Measurements from ENCODE around the gene MIOX.

Gene MIOX

DNA sequence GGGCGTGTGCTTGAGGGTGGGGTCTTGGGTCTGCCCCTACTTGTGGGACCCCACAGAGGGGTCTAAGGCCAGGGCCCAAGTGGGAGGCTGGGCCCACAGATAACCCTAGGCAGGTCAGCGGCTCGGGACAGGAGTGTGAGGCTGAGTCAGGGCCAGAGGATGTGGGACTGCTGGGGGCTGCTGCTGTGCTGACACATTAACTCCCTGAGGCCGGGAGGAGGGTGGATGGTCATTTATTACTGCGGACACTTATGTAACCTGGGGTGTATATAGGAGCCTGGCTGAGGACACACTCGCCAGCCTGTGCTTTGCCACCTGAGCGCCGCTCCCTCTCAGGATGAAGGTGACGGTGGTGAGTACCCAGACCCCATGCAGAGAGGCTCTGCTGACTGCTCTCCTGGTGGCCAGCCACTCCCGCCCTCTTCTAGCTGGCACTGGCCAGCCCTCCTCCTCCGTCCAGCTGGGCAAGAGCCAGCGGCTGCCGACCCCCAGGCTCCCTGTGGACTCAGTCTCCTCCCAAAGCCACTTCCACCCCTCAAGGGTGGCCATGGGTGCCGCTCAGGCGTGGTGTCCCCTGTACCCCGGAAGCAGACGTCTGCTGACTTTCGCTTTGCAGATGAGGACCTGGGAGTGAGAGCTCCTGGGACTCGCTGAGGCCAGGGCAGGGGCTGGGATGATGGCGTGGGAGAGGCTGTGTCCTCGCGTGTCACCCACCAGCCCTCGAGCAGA lies at the start of gene MIOX:
Gene MIOX (plus strand): TSS at position 299 of the 729 bp plus-strand sequence. CDS start 39 bp downstream, at position 338.
- no peaks in the 10 kb centered on the region for H3K9me3 Mint-ChIP-seq
- peaks cover 7% of the 10 kb centered on the region for H3K4me1 Mint-ChIP-seq (ENCODE audit: low read depth)
- no peaks in the 10 kb centered on the region for H3K27me3 Mint-ChIP-seq
- H3K4me3 Mint-ChIP-seq = no peak within 1 kb of the TSS
- no peaks in the 10 kb centered on the region for H3K36me3 Mint-ChIP-seq (ENCODE audit: low read depth)
- H3K27ac Mint-ChIP-seq = no peak within 1 kb of the TSS

DNA sequence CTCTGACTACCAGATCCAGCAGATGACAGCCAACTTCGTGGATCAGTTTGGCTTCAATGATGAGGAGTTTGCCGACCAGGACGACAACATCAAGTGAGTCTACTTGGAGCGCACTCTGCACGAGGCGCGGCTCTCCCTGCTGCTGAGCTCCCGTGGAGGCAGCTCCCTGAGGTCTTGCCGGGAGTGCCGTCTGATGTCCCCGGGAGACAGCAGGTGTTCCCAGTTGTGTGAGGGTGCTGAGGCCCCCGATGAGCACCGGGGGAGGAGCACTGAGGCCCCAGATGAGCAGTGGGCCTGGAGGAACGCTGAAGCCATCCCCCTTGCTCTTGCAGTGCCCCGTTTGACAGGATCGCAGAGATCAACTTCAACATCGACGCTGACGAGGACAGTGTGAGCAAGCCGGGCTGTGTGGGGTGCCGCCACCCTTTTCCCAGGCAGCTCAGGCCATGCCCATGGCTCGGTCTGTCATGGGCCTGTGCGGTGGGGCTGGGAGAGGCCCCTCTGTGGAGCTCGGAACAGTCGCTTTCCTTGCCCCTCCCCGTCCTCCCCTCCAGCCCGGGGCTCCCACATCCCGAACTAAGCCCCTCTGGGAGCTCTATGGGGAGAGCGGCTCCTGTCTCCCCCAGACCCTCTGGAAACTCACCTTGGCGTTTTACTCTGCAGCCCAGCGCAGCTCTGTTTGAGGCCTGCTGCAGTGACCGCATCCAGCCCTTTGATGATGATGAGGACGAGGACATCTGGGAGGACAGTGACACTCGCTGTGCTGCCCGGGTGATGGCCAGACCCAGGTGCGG lies 49.0 kb upstream of the MIOX start:
- H3K36me3 Mint-ChIP-seq (ENCODE audit: low read depth) = peaks cover 4% of the 10 kb centered on the region
- H3K27ac Mint-ChIP-seq = no peak overlapping the region

GRCh38 chr22:50438305-50439275 lies 48.1 kb upstream of the MIOX start:
- H3K4me3 Mint-ChIP-seq = no peak overlapping the region
- H3K9me3 Mint-ChIP-seq = no peaks in the 10 kb centered on the region
- peaks cover 11% of the 10 kb centered on the region for H3K36me3 Mint-ChIP-seq (ENCODE audit: low read depth)
- H3K27ac Mint-ChIP-seq = no peak overlapping the region
- peaks cover 7% of the 10 kb centered on the region for H3K4me1 Mint-ChIP-seq (ENCODE audit: low read depth)
- H3K27me3 Mint-ChIP-seq = no peaks in the 10 kb centered on the region

More for the DNA sequence above, 49.0 kb upstream of the MIOX start:
- Mint-ChIP-seq H3K4me1 (ENCODE audit: low read depth) (no peaks in the 10 kb centered on the region), H3K27me3 (no peaks in the 10 kb centered on the region), H3K9me3 (no peaks in the 10 kb centered on the region), H3K4me3 (no peak overlapping the region)

- Mint-ChIP-seq H3K36me3 (ENCODE audit: low read depth) (peaks cover 11% of the 10 kb centered on the region), H3K4me1 (ENCODE audit: low read depth) (peaks cover 7% of the 10 kb centered on the region), H3K4me3 (no peak overlapping the region), H3K9me3 (no peaks in the 10 kb centered on the region), H3K27ac (no peak overlapping the region), H3K27me3 (no peaks in the 10 kb centered on the region)
These were observed 47.3 kb upstream of the MIOX start for GRCh38 chr22:50439314-50439870.

DNA sequence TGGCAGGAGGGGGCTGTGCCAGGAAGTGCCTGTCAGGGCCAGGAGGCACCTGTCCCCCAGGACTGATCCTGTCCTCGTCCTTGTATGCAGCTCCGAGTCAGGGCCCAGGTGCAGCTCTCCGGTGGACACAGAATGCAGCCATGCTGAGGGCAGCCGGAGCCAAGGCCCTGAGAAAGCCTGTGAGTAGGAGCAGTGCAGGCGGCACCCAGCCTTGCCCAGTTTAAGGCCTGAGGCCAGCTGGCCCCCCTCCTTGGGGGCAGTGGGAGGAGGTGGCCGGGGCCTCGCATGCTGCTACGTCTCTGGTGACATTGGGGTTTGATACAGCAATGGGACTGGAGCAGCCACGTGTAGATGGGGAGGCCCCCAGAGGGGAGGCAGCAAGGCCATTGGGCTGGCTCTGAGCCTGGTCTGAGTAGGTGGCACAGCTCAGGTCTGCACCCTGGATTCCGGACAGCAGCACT lies 46.8 kb upstream of the MIOX start:
- Mint-ChIP-seq H3K4me1 (ENCODE audit: low read depth) (peaks cover 11% of the 10 kb centered on the region), H3K27ac (no peak overlapping the region), H3K4me3 (no peak overlapping the region), H3K36me3 (ENCODE audit: low read depth) (peaks cover 11% of the 10 kb centered on the region), H3K27me3 (no peaks in the 10 kb centered on the region), H3K9me3 (no peaks in the 10 kb centered on the region)

DNA sequence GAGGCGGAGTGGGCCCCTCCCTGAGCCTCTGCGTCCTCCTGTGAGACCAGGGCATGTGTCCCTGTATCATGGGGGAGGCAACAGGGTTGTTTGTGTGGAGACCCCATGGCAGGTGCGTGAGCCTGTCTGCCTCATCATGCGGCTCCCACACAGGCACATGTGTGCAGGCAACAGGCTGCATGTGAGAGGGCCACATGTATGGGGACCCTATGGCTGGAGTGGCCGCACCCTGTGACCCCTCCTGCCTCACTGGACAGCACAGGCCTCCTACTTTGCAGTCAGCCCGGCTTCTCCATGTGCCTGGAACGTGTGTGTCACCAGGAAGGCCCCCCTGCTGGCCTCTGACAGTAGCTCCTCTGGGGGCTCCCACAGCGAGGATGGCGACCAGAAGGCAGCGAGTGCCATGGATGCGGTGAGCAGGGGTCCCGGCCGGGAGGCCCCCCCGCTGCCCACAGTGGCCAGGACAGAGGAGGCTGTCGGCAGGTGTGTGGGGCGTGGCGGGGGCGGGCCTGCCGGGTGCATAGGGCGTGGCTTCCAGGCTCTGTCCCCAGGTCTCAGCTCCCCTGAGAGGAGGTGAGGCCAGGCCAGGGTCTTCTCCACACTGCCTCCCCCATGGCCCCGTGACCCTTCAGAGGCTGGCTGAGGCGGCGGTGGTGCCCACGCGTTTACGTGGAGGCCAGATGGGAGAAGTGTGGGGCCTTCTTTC lies 46.0 kb upstream of the MIOX start:
- Mint-ChIP-seq H3K27ac (no peak overlapping the region), H3K4me1 (ENCODE audit: low read depth) (peaks cover 19% of the 10 kb centered on the region), H3K9me3 (no peaks in the 10 kb centered on the region), H3K27me3 (no peaks in the 10 kb centered on the region), H3K4me3 (no peak overlapping the region), H3K36me3 (ENCODE audit: low read depth) (peaks cover 7% of the 10 kb centered on the region)

DNA sequence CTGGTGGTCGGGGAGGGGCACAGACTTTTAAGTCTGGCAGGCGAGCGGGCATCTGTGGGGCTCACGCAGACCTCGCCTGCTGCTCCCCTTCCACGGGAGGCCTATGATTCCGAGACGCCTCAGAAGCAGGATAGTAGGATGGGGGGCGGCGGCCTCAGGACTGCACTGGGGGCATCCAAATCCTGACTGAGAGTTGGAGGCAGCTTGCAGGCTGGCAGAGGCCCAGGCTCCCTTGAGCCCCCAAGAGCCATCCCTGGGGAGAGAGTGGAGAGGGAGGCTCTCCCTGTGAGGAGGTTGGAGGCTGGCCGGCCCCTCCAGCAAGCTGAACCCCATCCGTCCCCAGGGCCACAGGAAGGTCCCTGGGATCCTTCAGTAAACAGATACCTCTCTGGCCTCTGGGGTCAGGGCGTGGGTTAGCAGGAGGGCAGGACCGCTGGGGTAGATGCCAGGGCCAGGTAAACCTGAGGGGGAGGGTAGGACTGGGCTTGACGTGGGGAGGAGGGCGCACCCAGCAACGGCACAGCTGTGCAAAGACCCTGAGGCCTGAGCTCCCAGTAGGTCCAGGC lies 45.1 kb upstream of the MIOX start:
- Mint-ChIP-seq H3K9me3 (no peaks in the 10 kb centered on the region), H3K4me3 (no peak overlapping the region), H3K36me3 (ENCODE audit: low read depth) (peaks cover 7% of the 10 kb centered on the region), H3K27me3 (no peaks in the 10 kb centered on the region), H3K4me1 (ENCODE audit: low read depth) (peaks cover 22% of the 10 kb centered on the region), H3K27ac (no peak overlapping the region)

- Mint-ChIP-seq H3K4me3 (no peak overlapping the region), H3K36me3 (ENCODE audit: low read depth) (peaks cover 9% of the 10 kb centered on the region), H3K4me1 (ENCODE audit: low read depth) (peaks cover 22% of the 10 kb centered on the region), H3K9me3 (no peaks in the 10 kb centered on the region), H3K27me3 (no peaks in the 10 kb centered on the region), H3K27ac (peak overlapping the region; percentile 75)
These were observed 43.5 kb upstream of the MIOX start for GRCh38 chr22:50443197-50443596.

- peaks cover 17% of the 10 kb centered on the region for H3K36me3 Mint-ChIP-seq (ENCODE audit: low read depth)
- peaks cover 22% of the 10 kb centered on the region for H3K4me1 Mint-ChIP-seq (ENCODE audit: low read depth)
- no peaks in the 10 kb centered on the region for H3K9me3 Mint-ChIP-seq
- H3K27ac Mint-ChIP-seq = no peak overlapping the region
- H3K4me3 Mint-ChIP-seq = no peak overlapping the region
- H3K27me3 Mint-ChIP-seq = no peaks in the 10 kb centered on the region
These were observed 42.6 kb upstream of the MIOX start for GRCh38 chr22:50443801-50444625.

DNA sequence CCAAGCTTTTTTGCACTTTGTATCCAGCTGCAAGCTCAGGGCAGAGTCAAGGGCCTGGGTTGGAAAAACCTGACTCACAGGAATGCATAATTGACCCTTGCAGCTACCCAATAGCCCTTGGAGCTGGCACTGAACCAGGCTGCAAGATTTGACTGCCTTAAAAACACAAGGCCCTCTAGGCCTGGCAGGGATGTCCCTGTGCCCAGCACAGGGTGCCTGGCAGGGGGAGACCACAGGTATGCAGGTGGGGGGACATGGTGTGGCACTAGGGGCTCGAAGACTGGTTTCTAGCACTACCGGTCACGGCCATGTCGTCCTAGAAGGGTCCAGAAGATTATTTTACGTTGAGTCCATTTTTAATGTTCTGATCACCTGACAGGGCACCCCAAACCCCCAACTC lies 42.0 kb upstream of the MIOX start:
- Mint-ChIP-seq H3K9me3 (no peaks in the 10 kb centered on the region), H3K4me3 (no peak overlapping the region), H3K27me3 (no peaks in the 10 kb centered on the region), H3K4me1 (ENCODE audit: low read depth) (peaks cover 25% of the 10 kb centered on the region), H3K36me3 (ENCODE audit: low read depth) (peaks cover 24% of the 10 kb centered on the region), H3K27ac (peak overlapping the region; percentile 87)

- peak overlapping the region; percentile 87 for H3K27ac Mint-ChIP-seq
- H3K36me3 Mint-ChIP-seq (ENCODE audit: low read depth) = peaks cover 27% of the 10 kb centered on the region
- no peak overlapping the region for H3K4me3 Mint-ChIP-seq
- H3K4me1 Mint-ChIP-seq (ENCODE audit: low read depth) = peaks cover 28% of the 10 kb centered on the region
- no peaks in the 10 kb centered on the region for H3K9me3 Mint-ChIP-seq
- no peaks in the 10 kb centered on the region for H3K27me3 Mint-ChIP-seq
These were observed 41.4 kb upstream of the MIOX start for GRCh38 chr22:50445071-50445879.

DNA sequence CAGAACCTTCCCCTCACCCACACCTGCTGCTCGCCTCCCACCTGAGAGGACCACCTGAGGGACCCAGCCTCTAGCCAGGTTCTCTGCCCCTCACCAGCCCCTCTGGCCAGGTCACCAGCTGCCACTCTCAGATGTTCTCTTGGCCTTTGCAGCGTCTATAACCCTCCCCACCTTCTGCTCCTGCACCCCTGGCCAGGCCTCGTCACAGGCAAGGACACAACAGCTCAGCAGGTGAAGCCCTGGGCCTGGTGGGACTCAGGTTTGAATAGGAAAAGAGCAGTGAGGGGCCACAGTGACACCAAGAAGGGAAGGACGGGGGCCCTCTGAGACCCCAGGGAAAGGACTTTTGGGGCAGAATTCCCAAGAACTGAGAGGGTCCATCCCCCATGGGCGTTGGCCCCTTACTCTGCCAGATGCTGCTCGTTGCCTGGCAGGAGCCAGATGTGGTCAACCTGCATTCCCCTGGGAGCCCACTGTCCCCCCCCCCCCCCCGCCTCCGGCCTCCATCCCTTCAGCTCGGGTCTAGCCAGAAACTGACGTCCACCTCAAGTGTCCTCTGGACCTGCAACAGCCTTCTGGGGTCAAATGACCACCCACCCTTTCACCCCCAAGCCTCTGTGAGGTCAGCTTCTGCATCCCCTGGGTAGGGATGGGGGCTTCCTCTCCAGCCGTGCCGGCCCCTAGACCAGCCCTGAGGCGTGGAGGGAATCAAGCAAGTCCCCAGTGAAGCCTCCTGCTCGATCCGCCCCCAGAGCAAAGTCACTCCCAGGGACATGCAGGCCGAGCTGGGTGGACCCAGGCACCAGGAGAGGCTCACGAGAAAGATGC lies 40.6 kb upstream of the MIOX start:
- Mint-ChIP-seq H3K9me3 (no peaks in the 10 kb centered on the region), H3K27me3 (no peaks in the 10 kb centered on the region), H3K4me3 (no peak overlapping the region), H3K36me3 (ENCODE audit: low read depth) (peaks cover 32% of the 10 kb centered on the region), H3K4me1 (ENCODE audit: low read depth) (peaks cover 28% of the 10 kb centered on the region), H3K27ac (peak overlapping the region; percentile 87)

All from stimulated activated naive CD8-positive, alpha-beta T cell treated with anti-CD3 and anti-CD28 coated beads, Interleukin-15, Interleukin-2, amounts not matched to agents 100 ng/mL and 50 ng/mL, for 24 hours (primary cell).